Endothelial cell of umbilical vein (primary cell): ENCODE measurements around the gene OTULINL. TPM values are rescaled to one million over a fixed set of nuclear protein-coding genes. Genes with fewer than 3 reads are reported as not detected.

Experiments
- BruUV-seq: library from RNA; stranded (reverse); fragments of 400-500 nt; replicated peaks from 2 replicates; lab custom pipeline; 2021; lab: Mats Ljungman, UMichigan
- CTCF ChIA-PET: fragments of 300-600, 350-600 bp; sonication (Branson Sonifier 250); formaldehyde crosslinking; loops from one replicate; lab custom pipeline; 2021; ENCODE audit warnings: antibody characterized with exemption, inconsistent platforms; lab: Charles Lee
- POLR2A ChIA-PET: fragments of 300-600, 350-600 bp; sonication (Branson Sonifier 250); formaldehyde crosslinking; loops from one replicate; lab custom pipeline; 2021; ENCODE audit warnings: antibody characterized with exemption, inconsistent platforms; lab: Charles Lee
- DNase-seq: peaks from one replicate; pipeline ENCODE4 v3.0.0-alpha.2; 2011; ENCODE audit warnings: low read depth, low spot score
- FAIRE-seq: peaks from 2 replicates; lab custom pipeline; 2011; peaks lifted over from hg19 to GRCh38; lab: Jason Lieb, UNC
- H2AFZ ChIP-seq: 2 replicates; pipeline ENCODE4 v1.6.0; 2012; ENCODE audit warnings: low read depth, low read length, control low read depth, inconsistent platforms
- H3K27ac ChIP-seq: 2 replicates; pipeline ENCODE4 v1.5.1; 2011; ENCODE audit warnings: low read depth, mild to moderate bottlenecking, control low read depth, low read length, moderate library complexity; ENCODE audit not compliant: insufficient read depth
- H3K27me3 ChIP-seq, 2 experiments: 2 replicates each; pipeline versions ENCODE4 v1.6.0 to v1.6.1; 2011; ENCODE audit warnings: low read length in 2 of 2, mixed read lengths in 1 of 2; ENCODE audit not compliant: control insufficient read depth in 2 of 2, insufficient read depth in 2 of 2
- H3K36me3 ChIP-seq, 2 experiments: 2 replicates in 1 of 2; 3 replicates in 1 of 2; pipeline ENCODE4 v1.5.1; 2011; ENCODE audit warnings: low read length in 2 of 2, mild to moderate bottlenecking in 1 of 2, moderate library complexity in 1 of 2; ENCODE audit not compliant: control insufficient read depth in 2 of 2, insufficient read depth in 2 of 2; ENCODE audit errors: extremely low read depth in 1 of 2
- H3K4me1 ChIP-seq: 3 replicates; pipeline ENCODE4 v1.5.1; 2011; ENCODE audit warnings: mild to moderate bottlenecking, low read length; ENCODE audit not compliant: control insufficient read depth, insufficient read depth; ENCODE audit errors: extremely low read depth
- H3K4me2 ChIP-seq: 2 replicates; pipeline ENCODE4 v1.6.1; 2011; ENCODE audit warnings: low read length, control low read depth, mixed read lengths; ENCODE audit not compliant: insufficient read depth
- H3K4me3 ChIP-seq, 3 experiments: fragments of 200-600 bp in 1 of 3; sonication (generic), shearing (Covaris generic) in 1 of 3; replicated peaks in 1 of 3; 2 replicates each; pipeline ENCODE4 v1.5.1; 2011 to 2016; ENCODE audit warnings: control low read depth in 3 of 3, low read length in 3 of 3, mild to moderate bottlenecking in 2 of 3, inconsistent platforms in 1 of 3, low read depth in 1 of 3, moderate library complexity in 1 of 3; ENCODE audit not compliant: insufficient read depth in 1 of 3
- H3K79me2 ChIP-seq: 2 replicates; pipeline ENCODE4 v1.6.0; 2012; ENCODE audit warnings: low read length, inconsistent platforms; ENCODE audit not compliant: control insufficient read depth, insufficient read depth
- H3K9ac ChIP-seq: replicated peaks from 2 replicates; pipeline ENCODE3; 2011; ENCODE audit warnings: low read length, control low read depth; ENCODE audit not compliant: insufficient read depth; ENCODE audit errors: extremely low read depth
- H3K9me1 ChIP-seq: replicated peaks from 3 replicates; pipeline ENCODE4 v1.6.0; 2011; ENCODE audit warnings: mild to moderate bottlenecking, low read length; ENCODE audit not compliant: control insufficient read depth, insufficient read depth; ENCODE audit errors: extremely low read depth
- H3K9me3 ChIP-seq: replicated peaks from 2 replicates; pipeline ENCODE4 v1.5.1; 2012; ENCODE audit warnings: low read length, inconsistent platforms; ENCODE audit not compliant: control insufficient read depth, insufficient read depth
- H4K20me1 ChIP-seq: replicated peaks from 2 replicates; pipeline ENCODE3; 2011; ENCODE audit warnings: mild to moderate bottlenecking, low read length; ENCODE audit not compliant: control insufficient read depth, insufficient read depth; ENCODE audit errors: extremely low read depth
- FOS ChIP-seq: IDR thresholded peaks from 2 replicates; pipeline ENCODE4 v1.6.1; 2011; ENCODE audit warnings: mild to moderate bottlenecking, low read length, moderate library complexity, borderline replicate concordance; ENCODE audit not compliant: insufficient read depth
- GATA2 ChIP-seq: IDR thresholded peaks from 2 replicates; pipeline ENCODE4 v1.7.0; 2011; ENCODE audit warnings: low read depth, mild to moderate bottlenecking, moderate library complexity, mixed read lengths, low read length; ENCODE audit not compliant: insufficient read length, insufficient read depth
- MYC ChIP-seq: IDR thresholded peaks from one replicate; pipeline ENCODE4 v1.6.1; 2011; ENCODE audit warnings: mild to moderate bottlenecking, low read depth, low read length
- dilution Hi-C: fragments of 300-500 bp; cut with MboI; formaldehyde crosslinking; loops from one replicate; pipeline ENCODE4 v1.15.0; 2019; ENCODE audit warnings: low sequenced_read_pairs; ENCODE audit not compliant: extremely low pct_ligation_motif_present
- intact Hi-C: fragments of 100-400 bp; cut with micrococcal nuclease; formaldehyde crosslinking; loops from one replicate; pipeline ENCODE4 v1.10.0; 2022
- polyA plus RNA-seq, 4 experiments: library from polyadenylated mRNA; depleted of rRNA in 3 of 4; stranded (reverse) in 3 of 4; unstranded in 1 of 4; fragments of >200 nt; gene quantifications; 2 replicates each; pipeline versions ENCODE4 v1.2.1 to v1.2.3, GENCODE V29; 2011 to 2012; ENCODE audit warnings: missing spikeins in 1 of 4
- total RNA-seq: library from RNA; stranded (reverse); gene quantifications from 2 replicates; pipeline ENCODE4 v1.2.3, GENCODE V29; 2021
- TF ChIP-seq, protein P1 (sequence below), 2 donors: IDR thresholded peaks; 1 replicate in 1 of 2; 2 replicates in 1 of 2; pipeline ENCODE4 v1.5.1; 2011; ENCODE audit warnings: low read length in 2 of 2, mild to moderate bottlenecking in 2 of 2, moderate library complexity in 2 of 2, control low read depth in 1 of 2, inconsistent platforms in 1 of 2, low read depth in 1 of 2; ENCODE audit not compliant: insufficient read depth in 1 of 2; ENCODE audit errors: extremely low read depth in 1 of 2

Gene OTULINL
- total and polyA plus RNA-seq, 2 donors (not counting 3 experiments of a cell fraction or from before 2014, with no cell fraction given) = 0.08 to 0.42 TPM

DNA sequence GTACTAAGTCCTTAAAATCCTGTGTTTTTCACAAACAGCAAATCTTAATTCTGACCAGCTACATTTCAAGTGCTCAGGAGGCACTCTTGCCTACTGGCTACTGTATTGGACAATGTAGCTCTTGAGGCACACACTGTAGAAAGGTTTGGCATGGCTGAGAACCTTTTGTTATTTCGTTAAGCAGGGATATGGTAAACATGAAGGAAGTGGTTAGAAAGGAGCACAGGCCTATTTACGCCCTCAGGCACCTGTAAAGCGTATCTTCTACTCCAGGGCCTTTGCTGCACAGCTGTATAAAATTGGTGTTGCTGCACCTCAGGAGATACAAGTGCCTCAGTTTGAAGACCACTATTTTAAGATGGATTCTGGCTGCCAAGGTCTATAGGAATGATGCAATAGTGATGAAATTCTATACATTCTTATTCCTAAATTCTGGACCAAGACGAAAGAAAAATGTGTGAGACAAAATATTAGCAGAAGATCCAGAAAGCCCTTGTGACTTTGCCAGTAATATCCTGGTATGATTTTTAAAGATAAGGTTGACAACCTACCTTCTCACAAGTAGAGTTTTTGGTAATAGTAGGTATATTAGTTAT is 73.7 kb downstream of the OTULINL start:
- dilution Hi-C loops (no loop called here), intact Hi-C loops (no loop called here)
- Histone ChIP-seq H3K36me3 (no peaks in the 10 kb centered on the region), H3K4me2 (no peak overlapping the region), H3K9ac (no peak overlapping the region), H3K9me3 (no peaks in the 10 kb centered on the region), H3K27ac (no peak overlapping the region), H3K4me3 (no peak overlapping the region), H3K9me1 (no peaks in the 10 kb centered on the region), H3K79me2 (no peaks in the 10 kb centered on the region), H3K27me3 (peaks cover 13 to 18% of the 10 kb centered on the region in 2 experiments), H4K20me1 (no peaks in the 10 kb centered on the region), H3K4me1 (no peaks in the 10 kb centered on the region), H2AFZ (no peak overlapping the region)
- DNase-seq = no peak
- CTCF ChIA-PET = interaction anchor here (1.5 to 1.7 kb wide), 3 partner anchors 10 to 678 kb away, joined by 4 to 6 read pairs (median 5); no protein-coding TSS in a partner anchor
- POLR2A ChIA-PET = no interaction called here
- TF ChIP-seq MYC = no peak
- BruUV-seq = no TSS peak
- FAIRE-seq = no peak

DNA sequence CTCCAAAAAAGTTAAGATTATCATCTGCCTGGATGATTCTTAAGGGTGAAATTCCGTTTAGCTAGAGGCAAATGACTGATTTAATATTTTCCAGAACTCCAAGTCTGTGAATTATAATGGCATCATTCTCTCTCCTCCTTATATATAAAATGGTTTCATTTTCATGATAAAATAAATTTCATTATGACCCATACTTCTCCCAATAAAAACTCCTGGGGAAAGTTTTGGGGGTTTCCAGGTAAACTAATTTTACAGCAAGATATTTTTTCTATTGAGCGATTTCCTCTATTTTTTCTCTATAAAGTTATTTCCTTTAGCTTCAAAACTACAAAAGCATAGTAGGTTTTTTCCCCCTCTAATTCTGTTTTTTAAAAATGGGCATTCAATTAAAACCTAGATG is 75.3 kb downstream of the OTULINL start:
- Histone ChIP-seq H3K9me1 (no peaks in the 10 kb centered on the region), H3K4me1 (peaks cover 8% of the 10 kb centered on the region), H4K20me1 (no peaks in the 10 kb centered on the region), H2AFZ (no peak overlapping the region), H3K27me3 (peaks cover 13% of the 10 kb centered on the region in 2 experiments), H3K36me3 (no peaks in the 10 kb centered on the region), H3K9ac (no peak overlapping the region), H3K27ac (no peak overlapping the region), H3K4me3 (no peak overlapping the region), H3K79me2 (no peaks in the 10 kb centered on the region), H3K4me2 (no peak overlapping the region), H3K9me3 (no peaks in the 10 kb centered on the region)
- ChIA-PET POLR2A (no interaction called here), CTCF (interaction anchor here (1.6 to 1.7 kb wide), 2 partner anchors 8 to 11 kb away, joined by 4 to 11 read pairs; no protein-coding TSS in a partner anchor)
- no peak for DNase-seq
- no peak for FAIRE-seq
- dilution Hi-C loops = no loop called here
- no TSS peak for BruUV-seq
- intact Hi-C loops = no loop called here
- TF ChIP-seq, protein P1, sequence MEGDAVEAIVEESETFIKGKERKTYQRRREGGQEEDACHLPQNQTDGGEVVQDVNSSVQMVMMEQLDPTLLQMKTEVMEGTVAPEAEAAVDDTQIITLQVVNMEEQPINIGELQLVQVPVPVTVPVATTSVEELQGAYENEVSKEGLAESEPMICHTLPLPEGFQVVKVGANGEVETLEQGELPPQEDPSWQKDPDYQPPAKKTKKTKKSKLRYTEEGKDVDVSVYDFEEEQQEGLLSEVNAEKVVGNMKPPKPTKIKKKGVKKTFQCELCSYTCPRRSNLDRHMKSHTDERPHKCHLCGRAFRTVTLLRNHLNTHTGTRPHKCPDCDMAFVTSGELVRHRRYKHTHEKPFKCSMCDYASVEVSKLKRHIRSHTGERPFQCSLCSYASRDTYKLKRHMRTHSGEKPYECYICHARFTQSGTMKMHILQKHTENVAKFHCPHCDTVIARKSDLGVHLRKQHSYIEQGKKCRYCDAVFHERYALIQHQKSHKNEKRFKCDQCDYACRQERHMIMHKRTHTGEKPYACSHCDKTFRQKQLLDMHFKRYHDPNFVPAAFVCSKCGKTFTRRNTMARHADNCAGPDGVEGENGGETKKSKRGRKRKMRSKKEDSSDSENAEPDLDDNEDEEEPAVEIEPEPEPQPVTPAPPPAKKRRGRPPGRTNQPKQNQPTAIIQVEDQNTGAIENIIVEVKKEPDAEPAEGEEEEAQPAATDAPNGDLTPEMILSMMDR (IDR thresholded peaks at IDR 0.05; ENCODE audit: extremely low read depth in 1 of 2, insufficient read depth in 1 of 2, low read depth in 1 of 2, low read length in 2 of 2) = no peak
- no peak for TF ChIP-seq FOS
- no peak for TF ChIP-seq GATA2
